Spleen (tissue), 13 donors: Measurements from ENCODE around the gene MMD2. TPM values are rescaled to one million over a fixed set of nuclear protein-coding genes. Genes with fewer than 3 reads are reported as not detected.

Experiments used
- DNase-seq: peaks from one replicate; pipeline ENCODE4 v3.0.0-alpha.2; 2020
- H3K27ac ChIP-seq, 8 donors: fragments of 200-600 bp; sonication (generic) in 7 of 8; 1 replicate in 4 of 8; 2 replicates in 4 of 8; pipeline versions ENCODE4 v1.5.0 to v1.8.0; 2016 to 2021; ENCODE audit warnings: inconsistent platforms in 4 of 8, mild to moderate bottlenecking in 4 of 8, moderate library complexity in 1 of 8
- H3K27me3 ChIP-seq, 7 donors: fragments of 200-600 bp; sonication (generic) in 6 of 7; replicated peaks in 1 of 7; 1 replicate in 4 of 7; 2 replicates in 3 of 7; pipeline versions ENCODE4 v1.5.0 to v1.8.0; 2016 to 2021; ENCODE audit warnings: inconsistent platforms in 3 of 7, mild to moderate bottlenecking in 1 of 7
- H3K36me3 ChIP-seq, 6 donors: fragments of 200-600 bp; sonication (generic) in 5 of 6; 1 replicate in 4 of 6; 2 replicates in 2 of 6; pipeline versions ENCODE4 v1.5.0 to v1.8.0; 2016 to 2021; ENCODE audit warnings: inconsistent platforms in 2 of 6
- H3K4me1 ChIP-seq, 6 donors: fragments of 200-600 bp; sonication (generic) in 5 of 6; 1 replicate in 3 of 6; 2 replicates in 3 of 6; pipeline versions ENCODE4 v1.5.0 to v1.8.0; 2016 to 2021; ENCODE audit warnings: inconsistent platforms in 3 of 6
- H3K4me3 ChIP-seq, 8 donors: fragments of 200-600 bp; sonication (generic) in 7 of 8; 1 replicate in 4 of 8; 2 replicates in 4 of 8; pipeline versions ENCODE4 v1.5.0 to v1.8.0; 2016 to 2021; ENCODE audit warnings: inconsistent platforms in 4 of 8, mild to moderate bottlenecking in 4 of 8, moderate library complexity in 2 of 8
- H3K9me3 ChIP-seq, 8 donors: fragments of 200-600 bp; sonication (generic) in 7 of 8; 1 replicate in 4 of 8; 2 replicates in 4 of 8; pipeline versions ENCODE4 v1.5.0 to v1.8.0; 2016 to 2021; ENCODE audit warnings: inconsistent platforms in 4 of 8
- CTCF ChIP-seq, 11 experiments: fragments of 200-600 bp in 7 of 11; fragments of 450-650 bp in 4 of 11; sonication (generic) in 4 of 11; IDR thresholded peaks in 8 of 11; conservative IDR thresholded peaks in 3 of 11; 1 replicate in 7 of 11; 2 replicates in 4 of 11; pipeline versions ENCODE4 v1.4.0 to v1.8.0; 2016 to 2021; ENCODE audit warnings: antibody characterized with exemption in 11 of 11, inconsistent platforms in 4 of 11, mild to moderate bottlenecking in 1 of 11
- POLR2A ChIP-seq, 3 donors: fragments of 450-650 bp; IDR thresholded peaks; one replicate each; pipeline ENCODE4 v1.5.1; 2017; ENCODE audit warnings: antibody characterized with exemption in 3 of 3, mild to moderate bottlenecking in 1 of 3
- POLR2AphosphoS5 ChIP-seq, 3 donors: sonication (generic); formaldehyde crosslinking; IDR thresholded peaks; one replicate each; pipeline ENCODE4 v1.5.1; 2017; ENCODE audit warnings: antibody characterized with exemption in 3 of 3
- WGBS, 5 donors: extraction: QIAGEN DNeasy Blood & Tissue Kit in 3 of 5; methylation state at CpG; one replicate each; pipeline versions ENCODE4 v1.1.5 to v1.1.7; 2013 to 2018; 5-methylcytosine and 5-hydroxymethylcytosine counted together
- intact Hi-C: fragments of 100-400 bp; cut with DNase I; formaldehyde crosslinking; loops from one replicate; pipeline ENCODE4 v1.15.0; 2023; ENCODE audit warnings: low total_unique reads
- long read RNA-seq, 2 donors: transcript quantifications; one replicate each; lab custom pipeline, GENCODE V29; 2026
- polyA plus RNA-seq, 3 donors: library from polyadenylated mRNA; stranded (reverse); fragments of 200-250 nt; gene quantifications; one replicate each; pipeline ENCODE4 v1.2.1, GENCODE V29; 2013
- total RNA-seq, 7 donors: library from RNA; depleted of rRNA in 3 of 7; stranded (reverse); fragments of >200 nt in 3 of 7; fragmentation: NEBNext Ultra II Directional in 4 of 7; extraction: Animal tissue kit (Norgen Biotek cat#: 25700) in 4 of 7; gene quantifications; one replicate each; pipeline versions ENCODE4 v1.1.0 to v1.2.1, GENCODE V29; 2016 to 2021
- donor health status: healthy with polysubstance abuse.
- donor health status: DM: no; HTN: no; CAD: no; lungs with moderate emphysema.
- donor health status: DM: no; HTN: no; CAD: no.
- donor health status: Bipolar disorder and iron deficiency.
- donor health status: healthy.
- donor health status: DM: no; HTN: no; CAD: no.
- donor health status: DM: yes; HTN: yes; CAD: no.

Gene MMD2
- total RNA-seq (not detected), polyA plus RNA-seq (not detected)
- long read RNA-seq, donor 1 = 0 reads
- long read RNA-seq, donor 2 = 0 reads

GRCh38 chr7:4958477-4959301 lies at the start of gene MMD2:
Gene MMD2 (minus strand): TSS chr7:4959187. CDS start chr7:4959017, 170 bp downstream.
- Histone ChIP-seq H3K36me3 (no peaks in the 10 kb centered on the region), H3K4me3 (peak within 1 kb of the TSS in 5 of 8 donors; percentile 13 to 57 (median 26)), H3K9me3 (no peaks in the 10 kb centered on the region), H3K4me1 (peaks cover 0 to 12% (median 8%) of the 10 kb centered on the region in 6 donors), H3K27ac (no peak within 1 kb of the TSS), H3K27me3 (peaks cover 0 to 89% (median 32%) of the 10 kb centered on the region in 7 donors)
- TF ChIP-seq POLR2A (IDR thresholded peaks at IDR 0.05) = no peak
- TF ChIP-seq POLR2AphosphoS5 (IDR thresholded peaks at IDR 0.05) = no peak
- no peak for TF ChIP-seq CTCF (IDR thresholded peaks at IDR 0.05 in 8 of 11, conservative IDR thresholded peaks at IDR 0.05 in 3 of 11)
- intact Hi-C loops = no loop called here
- WGBS, 5 donors = 5 to 21% (median 5%) methylated on average over 23 to 87 of the region's 87 CpGs
- peak; percentile 72 for DNase-seq

- 81 to 98% (median 92%) methylated on average over 1 of the region's 1 CpG for WGBS, 5 donors
- intact Hi-C loops = loop anchor here (2.0 kb wide), 1 partner anchor 56 kb away; no protein-coding TSS in a partner anchor
- no peak for DNase-seq
- TF ChIP-seq POLR2A (IDR thresholded peaks at IDR 0.05) (no peak), POLR2AphosphoS5 (IDR thresholded peaks at IDR 0.05) (no peak), CTCF (IDR thresholded peaks at IDR 0.05 in 8 of 11, conservative IDR thresholded peaks at IDR 0.05 in 3 of 11) (no peak)
- Histone ChIP-seq H3K4me3 (no peak overlapping the region), H3K4me1 (no peaks in the 10 kb centered on the region), H3K9me3 (peaks cover 0 to 7% (median 0%) of the 10 kb centered on the region in 8 donors), H3K36me3 (peaks cover 0 to 75% (median 10%) of the 10 kb centered on the region in 6 donors), H3K27ac (no peak overlapping the region), H3K27me3 (no peaks in the 10 kb centered on the region)
Measured at GRCh38 chr7:5005066-5005465, 46.1 kb upstream of the MMD2 start.

GRCh38 chr7:5001911-5002310 lies 42.9 kb upstream of the MMD2 start:
- Histone ChIP-seq H3K4me1 (no peaks in the 10 kb centered on the region), H3K36me3 (peaks cover 0 to 79% (median 17%) of the 10 kb centered on the region in 6 donors), H3K27me3 (no peaks in the 10 kb centered on the region), H3K4me3 (no peak overlapping the region), H3K9me3 (no peaks in the 10 kb centered on the region), H3K27ac (no peak overlapping the region)
- intact Hi-C loops = no loop called here
- TF ChIP-seq POLR2A (IDR thresholded peaks at IDR 0.05) (no peak), POLR2AphosphoS5 (IDR thresholded peaks at IDR 0.05) (no peak), CTCF (IDR thresholded peaks at IDR 0.05 in 8 of 11, conservative IDR thresholded peaks at IDR 0.05 in 3 of 11) (no peak)
- DNase-seq = no peak
- WGBS, 5 donors = 94 to 99% (median 95%) methylated on average over 5 of the region's 5 CpGs

- H3K4me1 ChIP-seq = no peaks in the 10 kb centered on the region
- intact Hi-C loops = no loop called here
- H3K4me3 ChIP-seq = no peak overlapping the region
- TF ChIP-seq POLR2A (IDR thresholded peaks at IDR 0.05) (no peak), POLR2AphosphoS5 (IDR thresholded peaks at IDR 0.05) (no peak), CTCF (IDR thresholded peaks at IDR 0.05 in 8 of 11, conservative IDR thresholded peaks at IDR 0.05 in 3 of 11) (no peak)
- no peak overlapping the region for H3K27ac ChIP-seq
- DNase-seq = no peak
- no peaks in the 10 kb centered on the region for H3K9me3 ChIP-seq
- no peaks in the 10 kb centered on the region for H3K27me3 ChIP-seq
- WGBS, 5 donors = 91 to 95% (median 93%) methylated on average over 4 of the region's 4 CpGs
- H3K36me3 ChIP-seq = peaks cover 0 to 85% (median 26%) of the 10 kb centered on the region in 6 donors
Measured at GRCh38 chr7:5001003-5001402, 42.0 kb upstream of the MMD2 start.
